IPS-NIHi7 (cell line): ENCODE results near the gene GALNT18.

ENCODE experiments used
- DNase-seq: peaks from one replicate; pipeline ENCODE4 v3.0.0; 2012; ENCODE audit warnings: mixed read lengths; ENCODE audit errors: extremely low spot score

The GALNT18 gene

GRCh38 chr11:11621573-11622339 is at the start of gene GALNT18:
Gene GALNT18, minus strand, starts transcription at chr11:11622005.
- peak; percentile 100 for DNase-seq

GRCh38 chr11:11670574-11670973 is 48.8 kb upstream of the GALNT18 start:
- DNase-seq = no peak

GRCh38 chr11:11669233-11669846 is 47.5 kb upstream of the GALNT18 start:
- no peak for DNase-seq

- DNase-seq = no peak
Measured at GRCh38 chr11:11668781-11669180, 47.0 kb upstream of the GALNT18 start.

GRCh38 chr11:11668274-11668673 is 46.5 kb upstream of the GALNT18 start:
- DNase-seq = no peak

- no peak for DNase-seq
Measured at GRCh38 chr11:11667056-11667455, 45.3 kb upstream of the GALNT18 start.

GRCh38 chr11:11665407-11665806 is 43.6 kb upstream of the GALNT18 start:
- DNase-seq = no peak

GRCh38 chr11:11663907-11664306 is 42.1 kb upstream of the GALNT18 start:
- no peak for DNase-seq

GRCh38 chr11:11662578-11662977 is 40.8 kb upstream of the GALNT18 start:
- no peak for DNase-seq

GRCh38 chr11:11661326-11662040 is 39.7 kb upstream of the GALNT18 start:
- DNase-seq = no peak

GRCh38 chr11:11660363-11660740 is 38.5 kb upstream of the GALNT18 start:
- DNase-seq = no peak

- peak; percentile 38 for DNase-seq
Measured at GRCh38 chr11:11659567-11660362, 38.0 kb upstream of the GALNT18 start.

- DNase-seq = no peak
Measured at GRCh38 chr11:11657218-11657955, 35.6 kb upstream of the GALNT18 start.

GRCh38 chr11:11641581-11641980 is 19.8 kb upstream of the GALNT18 start:
- DNase-seq = no peak

GRCh38 chr11:11640996-11641395 is 19.2 kb upstream of the GALNT18 start:
- no peak for DNase-seq

GRCh38 chr11:11640152-11640551 is 18.3 kb upstream of the GALNT18 start:
- no peak for DNase-seq

GRCh38 chr11:11636671-11637070 is 14.9 kb upstream of the GALNT18 start:
- no peak for DNase-seq

GRCh38 chr11:11635443-11635842 is 13.6 kb upstream of the GALNT18 start:
- DNase-seq = no peak

GRCh38 chr11:11629368-11629767 is 7.6 kb upstream of the GALNT18 start:
- DNase-seq = no peak

- DNase-seq = no peak
Measured at GRCh38 chr11:11628651-11629050, 6.8 kb upstream of the GALNT18 start.

- no peak for DNase-seq
Measured at GRCh38 chr11:11626128-11626527, 4.3 kb upstream of the GALNT18 start.
